HCT116 (cell line): Measurements from ENCODE around the gene DNPEP. TPM values are rescaled to one million over a fixed set of nuclear protein-coding genes. Genes with fewer than 3 reads are reported as not detected.

ENCODE experiments used
- ATAC-seq: fragments of 200-7000 bp; cut with Tn5 transposase; 2 replicates; pipeline ENCODE4 v1.9.1; 2020; ENCODE audit warnings: mild to moderate bottlenecking, moderate library complexity
- BruUV-seq: library from RNA; stranded (reverse); fragments of 400-500 nt; replicated peaks from 2 replicates; lab custom pipeline; 2021; lab: Mats Ljungman, UMichigan
- CTCF ChIA-PET: fragments of 300-600 bp; sonication (Branson Sonifier 250); formaldehyde crosslinking; loops from one replicate; lab custom pipeline; 2021; ENCODE audit warnings: antibody characterized with exemption; lab: Charles Lee
- POLR2A ChIA-PET: fragments of 300-600, 350-600 bp; sonication (Branson Sonifier 250); formaldehyde crosslinking; loops from one replicate; lab custom pipeline; 2021; ENCODE audit warnings: antibody characterized with exemption; lab: Charles Lee
- RAD21 ChIA-PET, 2 experiments: fragments of 300-600 bp; sonication (Branson Sonifier 250); formaldehyde crosslinking; loops; one replicate each; lab custom pipeline; 2023; ENCODE audit warnings: low total read pairs in 2 of 2; ENCODE audit not compliant: uncharacterized antibody in 2 of 2, unreplicated experiment in 2 of 2, low non-redundant PET in 1 of 2; lab: Charles Lee
- DNase-seq: peaks from one replicate; pipeline ENCODE4 v3.0.0-alpha.2; 2010; ENCODE audit warnings: low read depth, low spot score
- H2AFZ ChIP-seq: fragments of 200-600 bp; shearing (Covaris generic), sonication (generic); 2 replicates; pipeline ENCODE4 v1.6.1; 2017; ENCODE audit warnings: low read depth, mixed run types, mixed read lengths, antibody characterized with exemption, low read length; ENCODE audit not compliant: poor library complexity, severe bottlenecking
- H3K27ac ChIP-seq: 2 replicates; pipeline ENCODE4 v1.5.1; 2012; ENCODE audit warnings: low read depth, low read length
- H3K27me3 ChIP-seq: fragments of 200-600 bp; sonication (generic); 2 replicates; pipeline ENCODE4 v1.6.1; 2016; ENCODE audit warnings: mixed run types, low read length, mixed read lengths; ENCODE audit not compliant: insufficient read depth
- H3K36me3 ChIP-seq, 2 experiments: fragments of 200-500 bp in 1 of 2; fragments of 200-600 bp in 1 of 2; sonication (Bioruptor generic) in 1 of 2; sonication (generic) in 1 of 2; 2 replicates each; pipeline versions ENCODE4 v1.5.1 to v1.6.1; 2014 to 2016; ENCODE audit warnings: low read length in 2 of 2, inconsistent platforms in 1 of 2, mixed read lengths in 1 of 2, mixed run types in 1 of 2; ENCODE audit not compliant: insufficient read depth in 2 of 2, control insufficient read depth in 1 of 2
- H3K4me1 ChIP-seq, 2 experiments: fragments of 200-600 bp in 1 of 2; sonication (generic) in 1 of 2; 2 replicates each; pipeline versions ENCODE4 v1.5.1 to v1.6.1; 2012 to 2017; ENCODE audit warnings: low read length in 2 of 2, inconsistent platforms in 1 of 2, mild to moderate bottlenecking in 1 of 2, mixed read lengths in 1 of 2, mixed run types in 1 of 2, moderate library complexity in 1 of 2; ENCODE audit not compliant: insufficient read depth in 2 of 2, control insufficient read depth in 1 of 2
- H3K4me2 ChIP-seq: fragments of 200-600 bp; sonication (generic); 2 replicates; pipeline ENCODE4 v1.6.1; 2017; ENCODE audit warnings: mixed run types, low read length, mixed read lengths
- H3K4me3 ChIP-seq, 2 experiments: fragments of 200-600 bp in 1 of 2; sonication (generic) in 1 of 2; replicated peaks in 1 of 2; 2 replicates each; pipeline ENCODE4 v1.5.1; 2011 to 2016; ENCODE audit warnings: low read length in 2 of 2, control low read depth in 1 of 2, low read depth in 1 of 2, mild to moderate bottlenecking in 1 of 2, mixed read lengths in 1 of 2, mixed run types in 1 of 2
- H3K79me2 ChIP-seq: fragments of 200-600 bp; sonication (generic); 2 replicates; pipeline ENCODE4 v1.6.1; 2017; ENCODE audit warnings: mild to moderate bottlenecking, mixed run types, low read length, moderate library complexity, mixed read lengths; ENCODE audit not compliant: insufficient read depth
- H3K9ac ChIP-seq: fragments of 200-600 bp; sonication (generic); 2 replicates; pipeline ENCODE4 v1.6.1; 2016; ENCODE audit warnings: low read length, mixed read lengths
- H3K9me2 ChIP-seq: fragments of 200-600 bp; sonication (generic), shearing (Covaris generic); 2 replicates; pipeline ENCODE4 v1.6.1; 2017; ENCODE audit warnings: mixed run types, mild to moderate bottlenecking, moderate library complexity; ENCODE audit not compliant: insufficient read depth
- H3K9me3 ChIP-seq, 2 experiments: fragments of 200-500 bp in 1 of 2; fragments of 200-600 bp in 1 of 2; sonication (Bioruptor generic) in 1 of 2; sonication (generic) in 1 of 2; 2 replicates each; pipeline ENCODE4 v1.6.1; 2014 to 2017; ENCODE audit warnings: low read length in 2 of 2, mixed read lengths in 2 of 2, inconsistent platforms in 1 of 2, low read depth in 1 of 2, mild to moderate bottlenecking in 1 of 2, mixed run types in 1 of 2, moderate library complexity in 1 of 2; ENCODE audit not compliant: control insufficient read depth in 1 of 2, insufficient read depth in 1 of 2
- H4K20me1 ChIP-seq: fragments of 200-600 bp; sonication (generic), shearing (Covaris generic); 2 replicates; pipeline ENCODE4 v1.6.1; 2017; ENCODE audit warnings: mixed run types, mild to moderate bottlenecking, moderate library complexity; ENCODE audit not compliant: insufficient read depth
- CBX3 ChIP-seq: IDR thresholded peaks from 2 replicates; pipeline ENCODE4 v1.6.1; 2012; ENCODE audit warnings: low read depth
- EGR1 ChIP-seq: IDR thresholded peaks from 2 replicates; pipeline ENCODE4 v1.6.1; 2012; ENCODE audit warnings: low read depth
- ELF1 ChIP-seq: IDR thresholded peaks from 2 replicates; pipeline ENCODE4 v1.6.1; 2012; ENCODE audit warnings: low read depth, borderline replicate concordance
- EZH2 ChIP-seq: fragments of 200-600 bp; sonication (generic); IDR thresholded peaks from 2 replicates; pipeline ENCODE4 v1.6.1; 2017; ENCODE audit warnings: antibody characterized with exemption, mixed run types
- FOSL1 ChIP-seq: IDR thresholded peaks from 2 replicates; pipeline ENCODE4 v1.6.1; 2012; ENCODE audit warnings: low read depth
- POLR2A ChIP-seq: IDR thresholded peaks from 2 replicates; pipeline ENCODE4 v1.7.0; 2011; ENCODE audit warnings: borderline replicate concordance; ENCODE audit not compliant: insufficient read depth, insufficient read length; ENCODE audit errors: extremely low read depth
- RAD21 ChIP-seq: IDR thresholded peaks from 2 replicates; pipeline ENCODE4 v1.6.1; 2012; ENCODE audit warnings: low read depth, mild to moderate bottlenecking
- SIN3A ChIP-seq: IDR thresholded peaks from 2 replicates; pipeline ENCODE4 v1.6.1; 2012; ENCODE audit warnings: low read depth
- SRF ChIP-seq: IDR thresholded peaks from 2 replicates; pipeline ENCODE4 v1.6.1; 2012; ENCODE audit warnings: low read depth
- TCF7L2 ChIP-seq: IDR thresholded peaks from 2 replicates; pipeline ENCODE4 v1.7.0; 2011; ENCODE audit warnings: borderline replicate concordance, inconsistent platforms; ENCODE audit not compliant: insufficient read depth, insufficient read length; ENCODE audit errors: extremely low read depth
- ZFX ChIP-seq: fragments of 450-650 bp; IDR thresholded peaks from 2 replicates; pipeline ENCODE4 v1.6.1; 2017
- ZNF274 ChIP-seq: fragments of 200-500 bp; sonication (Bioruptor generic); IDR thresholded peaks from 2 replicates; pipeline ENCODE4 v1.6.1; 2014; ENCODE audit warnings: mild to moderate bottlenecking, low read depth, low read length, inconsistent platforms
- intact Hi-C: fragments of 100-400 bp; cut with micrococcal nuclease; formaldehyde crosslinking; loops from 2 replicates; pipeline ENCODE4 v1.10.0; 2022
- total RNA-seq: library from RNA; stranded (reverse); gene quantifications from one replicate; pipeline ENCODE4 v1.2.1, GENCODE V29; 2021; ENCODE audit not compliant: unreplicated experiment
- TF ChIP-seq, protein P1 (sequence below), 3 experiments: fragments of 200-600 bp in 1 of 3; sonication (generic) in 1 of 3; IDR thresholded peaks in 2 of 3; conservative IDR thresholded peaks in 1 of 3; 2 replicates each; pipeline ENCODE4 v1.5.1; 2012 to 2017; ENCODE audit warnings: low read depth in 2 of 3, low read length in 2 of 3, antibody characterized with exemption in 1 of 3, borderline replicate concordance in 1 of 3, control low read depth in 1 of 3, mild to moderate bottlenecking in 1 of 3, mixed read lengths in 1 of 3, mixed run types in 1 of 3, moderate library complexity in 1 of 3; ENCODE audit not compliant: insufficient read depth in 1 of 3
- TF ChIP-seq, protein P2 (sequence below): IDR thresholded peaks from 2 replicates; pipeline ENCODE4 v1.6.1; 2012
- TF ChIP-seq, protein P3 (sequence below): IDR thresholded peaks from 2 replicates; pipeline ENCODE4 v1.6.1; 2011; ENCODE audit warnings: mild to moderate bottlenecking, low read length, moderate library complexity; ENCODE audit not compliant: insufficient replicate concordance; ENCODE audit errors: extremely low read depth
- TF ChIP-seq, protein P4 (sequence below): IDR thresholded peaks from 2 replicates; pipeline ENCODE4 v1.6.1; 2012

The DNPEP gene
- total RNA-seq, 1 experiment from 2014 or later = 80.1 TPM

GRCh38 chr2:219437141-219437540 lies 49.4 kb upstream of the DNPEP start:
- DNase-seq (no peak), ATAC-seq (no peak)
- BruUV-seq = no TSS peak
- H3K79me2 ChIP-seq = no peaks in the 10 kb centered on the region
- H3K4me1 ChIP-seq = peaks cover 14 to 23% of the 10 kb centered on the region in 2 experiments
- H4K20me1 ChIP-seq = no peaks in the 10 kb centered on the region
- CTCF ChIA-PET = interaction anchor here (0.7 to 1.2 kb wide), 2 partner anchors 9 to 50 kb away, joined by 3 to 4 read pairs; partner anchors contain the start of gene DNPEP
- H3K27ac ChIP-seq = no peak overlapping the region
- intact Hi-C loops = no loop called here
- H3K27me3 ChIP-seq = no peaks in the 10 kb centered on the region
- no peak for TF ChIP-seq EGR1
- H3K36me3 ChIP-seq = no peaks in the 10 kb centered on the region
- no peak overlapping the region for H2AFZ ChIP-seq
- no peak overlapping the region for H3K4me2 ChIP-seq
- RAD21 ChIA-PET = no interaction called here
- H3K9me2 ChIP-seq = no peaks in the 10 kb centered on the region
- no peaks in the 10 kb centered on the region for H3K9me3 ChIP-seq
- H3K9ac ChIP-seq = no peak overlapping the region
- no peak overlapping the region for H3K4me3 ChIP-seq
- POLR2A ChIA-PET = interaction anchor here (1.3 kb wide), 1 partner anchor 10 kb away, joined by 3 read pairs; no protein-coding TSS in a partner anchor

DNA sequence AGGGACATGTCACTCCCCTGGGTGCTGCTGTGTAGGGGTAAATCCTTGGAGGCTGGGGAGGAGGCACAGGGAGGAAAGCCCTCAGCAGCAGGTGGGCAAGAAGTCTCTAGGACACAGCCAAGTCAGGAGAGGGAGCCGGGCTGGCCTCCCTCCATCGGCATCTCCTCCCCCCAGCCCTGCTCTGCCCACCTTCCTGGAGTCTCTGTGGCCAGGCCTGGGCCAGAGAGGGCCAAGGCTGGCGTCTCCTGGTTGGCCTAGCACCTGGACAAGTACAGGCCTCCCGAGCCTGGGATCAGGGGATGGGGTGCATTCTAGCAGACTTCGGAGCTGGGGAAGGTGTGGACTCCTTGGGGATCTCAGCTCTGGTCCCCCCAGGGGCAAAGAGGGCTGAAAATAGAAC lies 48.8 kb upstream of the DNPEP start:
- POLR2A ChIA-PET = interaction anchor here (1.3 kb wide), 1 partner anchor 10 kb away, joined by 3 read pairs; no protein-coding TSS in a partner anchor
- Histone ChIP-seq H4K20me1 (no peaks in the 10 kb centered on the region), H3K27me3 (no peaks in the 10 kb centered on the region), H3K79me2 (no peaks in the 10 kb centered on the region), H3K9me2 (no peaks in the 10 kb centered on the region), H3K4me2 (no peak overlapping the region), H3K36me3 (no peaks in the 10 kb centered on the region), H3K4me3 (no peak overlapping the region), H3K9ac (no peak overlapping the region), H2AFZ (no peak overlapping the region), H3K27ac (no peak overlapping the region), H3K9me3 (no peaks in the 10 kb centered on the region), H3K4me1 (peaks cover 14 to 21% of the 10 kb centered on the region in 2 experiments)
- CTCF ChIA-PET = no interaction called here
- intact Hi-C loops = no loop called here
- RAD21 ChIA-PET = no interaction called here
- DNase-seq = no peak
- BruUV-seq = no TSS peak
- ATAC-seq = no peak
- TF ChIP-seq RAD21 (no peak), ELF1 (no peak), EZH2 (no peak), POLR2A (no peak), FOSL1 (no peak), ZFX (no peak), CBX3 (no peak), SRF (no peak), TCF7L2 (no peak), ZNF274 (no peak), SIN3A (no peak)
- TF ChIP-seq, protein P1, sequence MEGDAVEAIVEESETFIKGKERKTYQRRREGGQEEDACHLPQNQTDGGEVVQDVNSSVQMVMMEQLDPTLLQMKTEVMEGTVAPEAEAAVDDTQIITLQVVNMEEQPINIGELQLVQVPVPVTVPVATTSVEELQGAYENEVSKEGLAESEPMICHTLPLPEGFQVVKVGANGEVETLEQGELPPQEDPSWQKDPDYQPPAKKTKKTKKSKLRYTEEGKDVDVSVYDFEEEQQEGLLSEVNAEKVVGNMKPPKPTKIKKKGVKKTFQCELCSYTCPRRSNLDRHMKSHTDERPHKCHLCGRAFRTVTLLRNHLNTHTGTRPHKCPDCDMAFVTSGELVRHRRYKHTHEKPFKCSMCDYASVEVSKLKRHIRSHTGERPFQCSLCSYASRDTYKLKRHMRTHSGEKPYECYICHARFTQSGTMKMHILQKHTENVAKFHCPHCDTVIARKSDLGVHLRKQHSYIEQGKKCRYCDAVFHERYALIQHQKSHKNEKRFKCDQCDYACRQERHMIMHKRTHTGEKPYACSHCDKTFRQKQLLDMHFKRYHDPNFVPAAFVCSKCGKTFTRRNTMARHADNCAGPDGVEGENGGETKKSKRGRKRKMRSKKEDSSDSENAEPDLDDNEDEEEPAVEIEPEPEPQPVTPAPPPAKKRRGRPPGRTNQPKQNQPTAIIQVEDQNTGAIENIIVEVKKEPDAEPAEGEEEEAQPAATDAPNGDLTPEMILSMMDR (IDR thresholded peaks at IDR 0.05 in 2 of 3, conservative IDR thresholded peaks at IDR 0.05 in 1 of 3; ENCODE audit: borderline replicate concordance in 1 of 3, insufficient read depth in 1 of 3, low read depth in 2 of 3, low read length in 2 of 3) = no peak
- TF ChIP-seq, protein P2, sequence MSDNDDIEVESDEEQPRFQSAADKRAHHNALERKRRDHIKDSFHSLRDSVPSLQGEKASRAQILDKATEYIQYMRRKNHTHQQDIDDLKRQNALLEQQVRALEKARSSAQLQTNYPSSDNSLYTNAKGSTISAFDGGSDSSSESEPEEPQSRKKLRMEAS = no peak
- TF ChIP-seq, protein P3, sequence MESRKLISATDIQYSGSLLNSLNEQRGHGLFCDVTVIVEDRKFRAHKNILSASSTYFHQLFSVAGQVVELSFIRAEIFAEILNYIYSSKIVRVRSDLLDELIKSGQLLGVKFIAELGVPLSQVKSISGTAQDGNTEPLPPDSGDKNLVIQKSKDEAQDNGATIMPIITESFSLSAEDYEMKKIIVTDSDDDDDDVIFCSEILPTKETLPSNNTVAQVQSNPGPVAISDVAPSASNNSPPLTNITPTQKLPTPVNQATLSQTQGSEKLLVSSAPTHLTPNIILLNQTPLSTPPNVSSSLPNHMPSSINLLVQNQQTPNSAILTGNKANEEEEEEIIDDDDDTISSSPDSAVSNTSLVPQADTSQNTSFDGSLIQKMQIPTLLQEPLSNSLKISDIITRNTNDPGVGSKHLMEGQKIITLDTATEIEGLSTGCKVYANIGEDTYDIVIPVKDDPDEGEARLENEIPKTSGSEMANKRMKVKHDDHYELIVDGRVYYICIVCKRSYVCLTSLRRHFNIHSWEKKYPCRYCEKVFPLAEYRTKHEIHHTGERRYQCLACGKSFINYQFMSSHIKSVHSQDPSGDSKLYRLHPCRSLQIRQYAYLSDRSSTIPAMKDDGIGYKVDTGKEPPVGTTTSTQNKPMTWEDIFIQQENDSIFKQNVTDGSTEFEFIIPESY = no peak
- TF ChIP-seq, protein P4, sequence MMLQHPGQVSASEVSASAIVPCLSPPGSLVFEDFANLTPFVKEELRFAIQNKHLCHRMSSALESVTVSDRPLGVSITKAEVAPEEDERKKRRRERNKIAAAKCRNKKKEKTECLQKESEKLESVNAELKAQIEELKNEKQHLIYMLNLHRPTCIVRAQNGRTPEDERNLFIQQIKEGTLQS = no peak
